Left hindlimb (tissue), 1 donor: ENCODE data around the gene TLL1.

Source experiments
- DNase-seq: peaks from one replicate; pipeline ENCODE4 v3.0.0-alpha.2; 2018

TLL1 gene

DNA sequence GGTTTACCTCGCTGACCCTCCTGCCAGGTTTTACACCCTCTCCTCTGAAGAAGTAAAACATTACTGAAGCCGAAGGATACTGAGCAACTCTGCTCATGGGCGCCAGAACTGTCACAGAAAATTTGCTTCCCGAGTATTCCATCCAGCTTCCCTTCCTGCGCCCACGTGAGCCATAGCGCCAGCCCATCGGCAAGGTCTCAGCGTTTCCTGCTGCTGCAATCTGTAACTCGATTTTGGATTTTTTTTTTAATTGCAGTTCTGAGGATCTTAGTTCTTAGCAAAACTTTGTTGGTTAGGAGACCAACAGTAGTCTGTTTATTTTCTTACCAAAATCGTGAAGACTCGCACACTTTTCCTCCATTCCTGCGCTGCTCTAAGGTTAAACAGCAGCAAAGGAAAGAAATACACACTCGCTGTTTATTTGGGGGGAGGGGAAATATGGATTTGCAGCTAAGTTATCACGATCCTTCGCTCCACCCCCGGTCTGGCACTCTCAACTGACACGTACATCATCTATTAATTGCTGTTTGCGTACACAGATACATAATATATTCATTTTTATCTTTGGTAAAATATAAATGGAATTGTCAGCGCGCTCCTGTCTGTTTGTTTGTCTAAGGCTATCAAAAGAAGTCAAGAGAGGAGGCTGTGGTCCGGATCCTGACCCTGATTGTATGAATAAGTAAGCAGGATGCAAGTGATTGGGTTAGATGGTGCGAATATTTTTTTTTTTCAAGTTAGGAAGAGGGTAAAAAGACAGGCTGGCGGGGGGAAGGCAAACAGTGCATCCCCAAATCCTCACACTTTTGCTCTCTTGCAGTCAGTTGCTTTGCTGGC, at the start of gene TLL1:
Gene TLL1 (plus strand): TSS at position 777 of the 837 bp plus-strand sequence. CDS start 668 bp downstream, outside the sequence.
- peak; percentile 59 for DNase-seq

DNA sequence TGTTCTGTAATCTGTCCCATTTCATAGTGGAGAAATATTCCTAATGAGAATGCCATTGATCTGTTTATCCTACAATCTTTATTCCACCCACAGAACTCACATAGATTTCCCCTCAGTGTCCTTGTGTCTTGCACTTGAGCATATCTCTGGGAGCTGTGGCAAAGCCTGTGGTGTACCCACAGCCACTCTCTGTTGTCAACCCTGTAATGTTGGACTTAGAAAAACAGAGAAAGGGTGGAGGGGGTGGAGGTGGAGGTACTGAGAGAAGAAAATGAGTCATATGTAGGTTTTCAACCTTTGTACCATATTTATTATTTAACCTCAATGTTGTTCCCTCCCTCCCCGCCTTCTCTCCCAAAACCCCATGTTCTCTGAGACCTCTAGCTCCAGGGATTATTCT, 46.9 kb upstream of the TLL1 start:
- no peak for DNase-seq

DNA sequence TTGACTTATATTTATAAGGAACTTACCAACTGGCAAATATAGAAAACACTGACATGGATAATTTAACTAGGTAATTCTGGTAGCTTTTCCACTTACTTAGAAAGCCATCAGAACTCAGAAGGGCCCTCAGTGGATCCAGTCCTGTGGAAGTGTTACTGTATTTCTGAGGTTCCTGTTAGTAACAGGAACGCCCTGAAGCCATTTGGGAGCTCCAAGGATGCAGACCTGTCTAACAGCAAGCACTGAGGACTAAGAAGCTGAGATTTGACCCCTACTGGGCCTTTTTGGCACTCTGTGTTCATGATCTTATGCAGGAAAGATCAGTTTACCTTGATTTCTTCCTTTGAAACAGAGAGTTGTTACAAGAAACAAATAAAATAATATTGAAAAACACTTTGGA, 46.0 kb upstream of the TLL1 start:
- DNase-seq, result no peak

DNA sequence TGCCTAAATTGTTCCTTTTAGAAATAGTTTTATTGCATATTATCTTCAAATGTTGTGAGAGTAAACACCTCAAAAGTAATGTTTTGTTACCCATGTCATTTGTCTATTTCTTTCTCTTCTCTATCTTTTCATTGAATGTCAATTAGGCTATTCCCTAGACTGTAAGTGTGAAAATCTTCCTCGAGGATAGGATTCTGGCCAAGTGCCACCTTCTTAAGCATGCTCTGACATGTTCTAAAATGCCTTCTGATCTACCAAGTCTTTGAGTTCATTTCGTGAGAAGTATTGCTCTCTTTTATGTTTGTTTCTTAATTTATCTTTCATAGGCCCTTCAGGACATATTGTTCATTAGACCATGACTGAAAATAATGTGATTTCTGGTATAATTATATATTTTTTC, 44.1 kb upstream of the TLL1 start:
- DNase-seq, result no peak

DNA sequence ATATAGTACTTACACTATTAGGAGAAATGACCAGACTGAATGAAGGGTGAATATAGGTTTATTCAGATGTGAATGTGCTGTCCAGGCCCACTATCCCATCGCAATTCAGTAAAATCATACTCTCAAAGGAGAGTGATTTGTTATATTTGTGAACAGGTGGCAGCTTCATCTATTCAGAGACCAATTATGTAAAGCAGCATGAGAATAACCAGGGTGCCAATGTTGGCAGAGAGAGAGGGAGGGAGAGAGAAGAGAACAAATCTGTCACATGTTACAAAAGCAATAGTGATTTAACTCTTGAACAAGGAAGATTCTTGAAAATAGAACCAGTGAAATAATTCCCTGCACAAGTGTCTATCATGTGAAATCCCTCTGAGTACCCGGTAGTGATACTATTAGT, 38.9 kb upstream of the TLL1 start:
- DNase-seq, result no peak

DNA sequence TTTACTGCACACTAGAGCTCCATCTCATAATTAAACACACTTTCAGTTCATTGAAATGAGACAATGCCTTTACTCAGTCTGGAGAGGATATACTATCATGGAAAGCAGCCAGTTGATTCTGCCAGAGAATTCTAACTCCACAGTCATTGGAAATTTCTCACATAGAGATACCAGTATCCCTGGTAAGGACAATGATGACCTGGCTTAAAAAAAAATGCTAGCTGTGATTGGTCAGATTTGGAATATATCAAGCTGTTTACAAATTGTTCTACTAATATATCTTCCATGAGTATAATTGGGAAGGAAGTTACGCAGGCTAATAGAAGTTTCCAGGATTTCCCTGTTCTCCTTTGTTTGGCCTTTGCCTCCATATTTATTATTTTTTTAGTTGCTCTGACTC, 34.5 kb upstream of the TLL1 start:
- no peak for DNase-seq

DNA sequence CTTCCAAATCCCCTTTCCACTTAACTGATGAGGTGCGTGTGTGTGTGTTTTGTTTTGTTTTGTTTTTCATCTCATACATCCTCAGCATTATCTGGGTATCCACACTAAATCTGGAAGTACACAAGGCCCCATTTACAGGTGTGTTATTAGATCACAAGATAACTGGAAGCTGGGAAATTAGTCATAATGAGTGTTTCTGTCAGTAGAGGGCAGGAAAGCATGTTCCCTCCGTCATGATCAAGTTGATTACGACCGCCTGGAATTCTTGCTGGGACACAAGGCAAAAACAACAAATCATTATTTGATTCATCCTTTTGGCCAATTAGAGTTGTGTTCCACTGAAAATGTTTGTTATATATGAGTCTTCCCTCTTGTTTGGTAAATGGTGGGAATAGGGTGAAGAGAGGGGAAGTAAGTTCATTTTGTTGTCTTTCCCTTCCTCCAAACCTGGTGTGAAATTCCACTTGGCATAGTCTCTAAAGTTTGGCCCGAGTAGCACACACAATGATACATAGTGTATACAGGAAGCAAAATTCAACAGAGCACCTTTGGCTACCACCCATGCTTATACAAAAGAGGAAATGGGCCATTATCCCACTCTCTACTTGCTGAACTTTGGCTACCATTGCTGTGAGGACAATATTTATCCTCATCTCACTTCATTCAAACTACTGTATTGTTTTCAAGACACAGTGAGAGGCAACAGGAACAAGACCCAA, 33.3 kb upstream of the TLL1 start:
- DNase-seq, result no peak

DNA sequence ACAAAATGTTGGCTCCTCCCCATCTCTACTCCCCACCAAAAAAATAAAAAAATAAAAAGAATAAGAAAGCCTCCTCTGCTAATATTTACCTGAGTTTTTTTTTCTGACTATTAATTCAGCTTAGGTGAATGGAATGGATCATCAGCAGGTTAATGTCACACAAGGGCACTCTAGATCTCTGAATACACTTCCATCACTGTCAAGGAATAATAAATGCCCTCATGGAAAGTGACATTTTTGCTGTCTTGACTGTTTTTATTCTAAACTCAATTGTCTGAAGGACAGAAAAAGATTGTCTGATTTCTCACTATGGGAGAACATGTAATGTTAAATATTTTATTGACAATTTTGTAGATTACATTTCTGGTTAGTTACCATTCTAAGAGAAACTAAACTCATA, 30.4 kb upstream of the TLL1 start:
- no peak for DNase-seq

DNA sequence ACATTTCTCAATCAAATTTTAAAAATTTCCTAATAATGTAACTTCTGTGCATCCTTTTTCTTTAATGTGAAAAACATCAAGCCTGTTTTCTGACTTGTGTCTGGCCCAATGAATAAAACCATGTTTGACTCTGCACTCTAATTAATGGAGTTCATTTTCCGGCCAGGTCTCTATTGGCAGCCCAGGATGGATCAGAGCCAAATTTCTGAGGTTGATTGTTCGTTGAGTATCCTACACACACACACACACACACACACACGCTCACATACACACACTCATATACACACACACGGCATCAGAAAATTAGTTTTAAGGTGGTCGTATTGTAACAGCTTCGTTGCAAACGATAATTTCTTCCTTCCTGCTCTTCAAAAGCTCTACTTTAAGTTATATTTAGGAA, 28.9 kb upstream of the TLL1 start:
- DNase-seq, result no peak

DNA sequence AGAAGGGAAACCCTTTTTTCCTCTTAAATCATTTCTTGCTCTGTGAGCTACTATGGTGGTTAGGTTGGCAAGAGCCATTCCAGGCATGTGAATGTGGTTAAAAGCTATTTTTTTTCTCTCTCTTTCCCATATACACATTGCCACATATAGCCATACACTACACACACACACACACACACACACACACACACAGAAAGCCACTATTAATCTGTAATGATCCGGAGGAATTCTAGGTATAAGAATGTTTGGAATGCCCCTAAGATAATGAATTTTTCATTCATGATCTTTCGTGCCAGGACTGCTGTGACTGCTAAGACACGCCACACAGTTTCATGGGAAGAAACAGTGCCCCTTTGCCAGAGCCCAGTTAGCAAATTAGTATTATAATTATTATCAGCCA, 21.8 kb upstream of the TLL1 start:
- DNase-seq, result no peak

DNA sequence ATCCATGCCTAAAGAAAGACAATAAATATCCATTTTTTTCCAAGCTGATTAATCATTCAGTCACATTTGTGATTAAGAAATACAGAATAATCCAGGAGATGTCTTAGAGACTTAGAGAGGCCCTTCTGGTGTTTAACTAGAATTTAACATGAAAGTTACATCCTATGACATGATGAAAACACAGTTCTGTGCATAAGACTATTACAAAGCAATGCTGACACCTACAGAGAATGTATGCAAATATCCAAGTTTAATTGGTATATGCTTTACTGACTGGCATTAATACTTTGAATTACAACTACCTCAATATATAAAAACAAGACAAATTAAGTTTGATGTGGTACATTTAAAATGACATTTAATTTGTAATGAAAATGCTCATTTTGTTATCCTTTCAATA, 17.8 kb upstream of the TLL1 start:
- no peak for DNase-seq

DNA sequence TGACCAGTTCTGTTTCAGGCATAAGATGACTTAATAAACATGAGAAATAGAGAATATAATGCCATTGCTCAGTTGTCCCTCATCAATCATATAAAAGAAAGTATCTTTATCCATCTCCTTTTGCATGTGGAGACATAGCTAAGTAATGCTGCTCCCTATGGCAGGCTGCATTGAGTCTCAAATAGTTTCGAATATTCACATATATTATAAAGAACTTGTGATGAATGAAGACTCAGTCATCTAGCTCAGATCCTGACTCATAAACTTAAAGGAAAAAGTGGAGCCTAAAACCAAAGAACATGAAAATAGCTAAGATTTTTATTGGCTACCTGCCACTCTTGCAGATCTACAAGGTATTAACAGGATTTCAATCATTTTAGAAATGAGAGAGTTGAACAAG, 11.7 kb upstream of the TLL1 start:
- DNase-seq, result no peak

DNA sequence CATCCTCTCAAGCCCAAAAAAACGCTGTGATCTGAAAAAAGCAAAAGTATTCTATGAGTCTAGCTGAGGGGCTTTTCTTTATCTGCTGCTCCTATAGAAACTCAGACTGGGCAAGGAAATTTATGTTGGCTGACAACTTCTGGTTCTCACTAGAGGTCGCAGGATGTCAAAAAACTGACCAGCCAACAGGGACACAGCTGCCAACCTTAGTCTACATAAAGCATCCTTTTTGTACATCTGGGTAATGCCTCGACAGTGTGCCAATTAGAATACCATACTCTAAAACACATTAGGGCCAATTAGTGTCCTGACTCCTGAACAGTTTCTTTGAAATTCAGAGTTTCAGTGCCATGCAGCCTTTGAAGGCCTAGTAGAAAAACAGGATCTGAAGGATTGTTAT, 8.8 kb upstream of the TLL1 start:
- no peak for DNase-seq

DNA sequence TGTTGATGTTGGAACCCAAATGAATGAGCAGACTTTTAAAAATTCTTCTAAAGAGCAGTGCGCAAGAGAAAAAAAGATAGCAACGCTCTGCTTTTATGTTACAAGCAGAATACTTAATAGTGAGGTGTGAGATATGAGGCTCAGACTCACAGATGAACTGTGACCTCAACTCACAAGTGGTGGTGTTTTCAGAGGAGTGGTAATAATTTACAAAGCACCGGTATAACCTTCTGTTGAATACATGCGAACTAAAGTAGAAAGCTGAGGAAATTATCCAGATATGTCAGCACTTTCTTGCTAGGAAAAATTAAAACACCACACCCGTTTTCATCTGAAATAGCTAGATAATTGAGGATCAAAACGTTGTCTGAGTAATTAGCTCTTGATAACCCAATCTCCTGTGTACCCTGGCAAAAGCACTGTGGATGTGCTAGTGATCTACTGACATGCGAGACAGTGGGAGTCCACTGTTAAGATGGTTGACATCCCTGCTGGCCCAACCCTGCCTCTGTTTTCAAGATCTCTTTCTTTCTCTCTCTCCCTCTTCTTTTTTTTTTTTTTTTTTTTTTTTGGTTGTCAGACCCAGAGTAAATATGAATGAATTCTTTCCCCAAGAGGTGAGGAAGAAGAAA, 6.9 kb upstream of the TLL1 start:
- DNase-seq, result no peak

DNA sequence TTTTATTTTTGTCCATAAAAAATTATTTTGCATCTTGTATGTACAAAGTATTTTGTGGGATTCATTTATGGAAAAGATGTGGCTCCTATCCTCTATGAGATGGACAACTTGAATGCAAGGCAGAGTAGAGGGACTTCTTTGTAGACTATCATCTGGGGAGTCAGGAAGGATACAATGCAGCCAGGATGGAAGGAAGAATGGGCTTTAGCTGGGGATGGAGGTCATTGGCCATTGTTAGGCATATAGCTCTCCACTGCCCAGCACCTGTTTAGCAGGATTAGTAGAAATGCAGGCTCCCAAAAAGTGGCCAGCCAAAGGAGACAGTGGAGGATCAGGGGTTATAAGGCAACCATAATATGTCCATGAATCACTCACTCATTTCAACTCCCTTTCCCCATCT, 5.1 kb upstream of the TLL1 start:
- DNase-seq, result no peak

DNA sequence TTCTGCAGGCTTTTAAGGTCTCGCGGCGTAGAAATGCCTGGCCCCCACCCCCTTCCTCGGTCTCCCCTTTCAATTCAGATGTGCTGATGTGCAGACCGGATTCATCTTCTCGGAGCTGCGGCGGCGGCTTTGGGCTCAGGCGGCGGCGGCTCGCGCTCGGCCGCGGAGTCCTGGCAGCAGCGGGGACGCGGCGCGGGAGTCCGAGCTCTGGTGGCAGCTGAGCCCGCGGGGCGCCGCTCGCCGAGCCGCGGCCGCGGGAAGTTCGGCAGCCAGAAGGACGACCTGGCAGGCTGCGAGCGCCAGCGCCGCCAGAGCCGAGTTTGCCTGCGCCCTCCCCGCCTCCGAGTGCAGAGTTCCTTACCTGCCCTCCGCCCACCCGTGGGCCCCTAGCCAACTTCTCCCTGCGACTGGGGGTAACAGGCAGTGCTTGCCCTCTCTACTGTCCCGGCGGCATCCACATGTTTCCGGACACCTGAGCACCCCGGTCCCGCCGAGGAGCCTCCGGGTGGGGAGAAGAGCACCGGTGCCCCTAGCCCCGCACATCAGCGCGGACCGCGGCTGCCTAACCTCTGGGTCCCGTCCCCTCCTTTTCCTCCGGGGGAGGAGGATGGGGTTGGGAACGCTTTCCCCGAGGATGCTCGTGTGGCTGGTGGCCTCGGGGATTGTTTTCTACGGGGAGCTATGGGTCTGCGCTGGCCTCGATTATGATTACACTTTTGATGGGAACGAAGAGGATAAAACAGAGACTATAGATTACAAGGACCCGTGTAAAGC, 448 bp downstream of the TLL1 start:
- DNase-seq, result peak; percentile 62

DNA sequence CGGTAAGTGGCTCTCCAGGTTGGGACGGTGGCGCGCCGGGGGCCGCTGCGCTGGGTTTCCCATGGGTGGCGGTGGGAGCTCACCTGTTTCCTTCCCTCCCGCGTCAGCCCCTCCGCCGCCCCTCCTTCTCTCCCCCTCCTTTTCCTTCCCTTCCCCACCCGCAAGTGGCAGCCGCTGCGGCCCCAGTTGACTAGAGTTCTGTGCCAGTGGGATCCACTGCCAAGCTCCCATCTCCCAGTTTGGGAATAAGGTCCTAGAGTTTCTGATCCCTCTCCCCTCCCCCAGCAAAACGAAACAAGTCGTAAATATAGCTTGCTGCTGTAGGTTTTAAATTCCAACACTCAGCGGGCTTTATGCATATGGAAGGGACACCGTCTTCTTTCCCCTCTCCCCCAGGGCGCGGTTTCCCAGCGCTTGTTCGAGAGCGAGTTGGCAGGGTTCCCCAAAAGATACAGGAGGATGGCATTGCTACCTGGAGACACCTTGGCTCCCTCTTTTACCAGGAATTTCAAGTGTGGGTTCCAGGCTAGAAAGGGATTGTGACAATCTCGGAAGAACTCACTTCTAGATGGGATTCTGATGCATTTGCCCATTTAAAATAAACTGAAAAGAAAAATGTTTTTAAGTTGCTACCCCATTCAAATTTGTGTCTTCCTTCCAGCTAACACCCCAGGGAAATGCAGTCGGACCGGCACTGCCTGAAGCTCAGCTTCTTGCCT, 1.2 kb downstream of the TLL1 start:
- peak; percentile 35 for DNase-seq

DNA sequence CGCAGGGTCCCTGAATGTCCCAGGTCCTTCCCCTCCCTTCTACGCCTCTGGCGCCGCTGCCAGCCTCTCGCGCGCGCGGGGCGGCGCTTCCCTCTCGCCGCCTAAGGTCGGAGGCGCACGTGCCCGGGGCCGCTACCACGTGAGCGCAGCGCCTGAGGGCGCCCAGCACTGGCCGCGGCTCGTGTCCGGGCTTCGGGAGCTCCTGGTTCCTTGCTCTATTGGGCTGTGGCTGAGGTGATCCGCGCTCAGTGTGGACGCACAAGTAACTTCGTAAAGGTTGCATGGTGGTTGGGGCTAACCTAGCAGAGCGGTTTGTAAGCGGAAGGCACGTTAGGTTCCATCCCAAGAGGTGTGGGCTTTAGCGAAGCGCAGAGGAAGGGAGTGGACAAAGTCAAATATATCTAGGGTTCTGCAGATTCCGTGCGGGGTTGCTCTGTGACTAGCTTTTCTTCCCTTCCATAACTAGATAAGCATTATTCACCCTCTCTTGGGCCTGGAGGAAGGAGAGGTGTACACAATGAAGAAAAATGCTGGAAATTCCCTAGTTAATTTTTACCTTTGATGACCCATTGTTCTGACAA, 1.8 kb downstream of the TLL1 start:
- peak; percentile 55 for DNase-seq

DNA sequence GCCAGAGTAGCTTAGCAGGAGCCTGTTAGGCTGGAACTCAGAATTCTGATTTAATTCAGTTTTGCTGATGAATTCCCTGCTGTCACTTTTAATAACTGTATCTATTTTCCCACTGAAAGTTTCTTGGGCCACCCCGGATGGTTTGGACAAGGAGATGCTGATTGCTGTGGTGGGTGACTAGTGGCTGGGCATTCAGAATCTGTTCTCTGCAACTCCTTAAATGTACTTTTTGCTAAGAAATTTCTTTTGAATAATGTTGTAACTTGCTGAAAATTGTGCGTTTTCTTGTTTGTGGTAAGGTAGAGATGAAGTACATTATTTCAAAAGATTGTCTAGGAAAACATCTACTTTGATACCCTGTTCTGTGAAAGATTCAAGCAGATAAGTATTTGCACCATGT, 2.4 kb downstream of the TLL1 start:
- DNase-seq, result no peak

DNA sequence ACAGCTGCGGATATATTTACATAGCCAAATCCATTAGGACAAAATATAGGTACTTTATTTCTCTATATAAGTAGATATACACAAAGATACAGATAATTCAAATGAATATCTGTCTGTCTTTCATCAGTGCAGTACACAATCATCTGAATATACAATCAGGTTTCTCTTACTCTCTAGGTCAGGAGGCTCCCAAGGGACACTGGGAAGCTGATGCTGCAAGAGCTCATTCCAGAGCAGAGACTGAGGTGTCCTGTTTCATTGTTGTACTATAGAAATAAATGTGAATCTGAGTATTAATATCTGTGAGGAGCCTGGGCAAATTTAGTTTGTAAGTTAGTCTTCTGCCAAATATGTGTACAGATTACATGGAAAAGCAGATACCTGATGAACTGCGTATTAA, 4.2 kb downstream of the TLL1 start:
- DNase-seq, result no peak

DNA sequence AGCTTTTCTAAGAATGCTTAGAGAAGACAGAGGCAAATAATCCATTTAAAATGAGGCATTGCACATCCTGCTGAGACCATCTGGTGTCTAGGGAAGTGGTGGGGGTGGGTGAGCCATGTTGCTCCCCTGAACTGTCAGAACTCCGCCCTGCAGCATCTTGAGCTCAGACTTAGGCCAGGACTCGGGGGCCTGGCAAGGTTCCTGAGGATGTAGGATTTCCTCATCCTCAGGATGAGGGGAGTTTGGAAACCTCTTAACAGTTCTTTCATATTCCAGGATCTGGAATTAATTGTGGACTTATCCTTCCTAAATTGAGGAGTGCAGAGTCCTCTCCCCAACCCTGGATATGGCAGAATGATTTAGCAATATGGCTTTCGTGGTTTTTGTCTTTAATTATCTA, 6.6 kb downstream of the TLL1 start:
- DNase-seq, result no peak

DNA sequence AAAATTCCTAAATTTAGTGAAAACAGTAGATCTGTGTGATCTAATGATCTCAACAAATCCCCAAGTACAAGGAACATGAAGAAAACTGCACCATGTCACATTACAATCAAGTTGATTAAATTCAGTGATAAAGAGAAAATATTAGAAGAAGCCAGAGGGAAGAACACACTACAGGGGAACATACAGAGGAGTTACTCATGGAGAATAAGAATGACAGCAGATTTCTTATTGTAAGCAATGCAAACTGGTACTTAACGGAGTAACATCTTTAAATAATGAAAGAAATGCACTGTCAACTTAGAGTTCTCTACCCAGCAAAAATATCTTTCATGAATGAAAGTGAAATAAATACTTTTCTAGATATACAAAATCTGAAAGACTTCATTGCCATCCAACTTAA, 21.1 kb downstream of the TLL1 start:
- DNase-seq, result no peak
